Cardiac muscle cell (in vitro differentiated cells and primary cell): ENCODE data around the gene TAL1. TPM values are rescaled to one million over a fixed set of nuclear protein-coding genes. Genes with fewer than 3 reads are reported as not detected.

ENCODE experiments used
- DNase-seq, 2 donors: peaks; one replicate each; pipeline versions ENCODE4 v3.0.0 to v3.0.0-alpha.2; 2010 to 2017; ENCODE audit warnings: low read depth in 1 of 2, low spot score in 1 of 2
- H3K27ac ChIP-seq: fragments of 200-600 bp; sonication (generic); 2 replicates; pipeline ENCODE4 v1.5.1; 2016
- H3K27me3 ChIP-seq: fragments of 200-600 bp; sonication (generic); 2 replicates; pipeline ENCODE4 v1.6.0; 2016; ENCODE audit warnings: control low read depth
- H3K36me3 ChIP-seq: fragments of 200-600 bp; sonication (generic); 2 replicates; pipeline ENCODE4 v1.5.1; 2016; ENCODE audit warnings: control low read depth
- H3K4me1 ChIP-seq: fragments of 200-600 bp; sonication (generic); 2 replicates; pipeline ENCODE4 v1.8.1; 2017; ENCODE audit warnings: low read depth, mild to moderate bottlenecking, mixed run types
- H3K4me3 ChIP-seq: fragments of 200-600 bp; sonication (generic); 2 replicates; pipeline ENCODE4 v1.5.1; 2016; ENCODE audit warnings: mild to moderate bottlenecking
- H3K9me3 ChIP-seq: fragments of 200-600 bp; sonication (generic); 2 replicates; pipeline ENCODE4 v1.5.1; 2017; ENCODE audit warnings: low read depth, mild to moderate bottlenecking, control low read depth
- CTCF ChIP-seq: IDR thresholded peaks from 2 replicates; pipeline ENCODE4 v1.5.1; 2012; ENCODE audit warnings: low read depth, mild to moderate bottlenecking, low read length
- polyA plus RNA-seq: library from polyadenylated mRNA; unstranded; fragments of >200 nt; fragmentation: Nextera tagmentation; extraction: Ambion mirVana; gene quantifications from 2 replicates; pipeline ENCODE4 v1.2.1, GENCODE V29; 2016
- total RNA-seq: library from RNA; depleted of rRNA; stranded (reverse); fragments of >200 nt; gene quantifications from 2 replicates; pipeline ENCODE4 v1.2.3, GENCODE V29; 2016

Gene TAL1
- total and polyA plus RNA-seq, 2 experiments from 2014 or later: 0.30 to 0.32 TPM

- DNase-seq: no peak
- H3K4me1 ChIP-seq: no peaks in the 10 kb centered on the region
- no peak overlapping the region for H3K4me3 ChIP-seq
- H3K9me3 ChIP-seq: no peaks in the 10 kb centered on the region
- H3K27me3 ChIP-seq: peaks cover 3% of the 10 kb centered on the region
- no peaks in the 10 kb centered on the region for H3K36me3 ChIP-seq
- H3K27ac ChIP-seq: no peak overlapping the region
- no peak for TF ChIP-seq CTCF
These were observed 41.2 kb downstream of the TAL1 start for GRCh38 chr1:47190857-47191256.

- Histone ChIP-seq H3K4me1 (no peaks in the 10 kb centered on the region), H3K27me3 (peaks cover 3% of the 10 kb centered on the region), H3K27ac (no peak overlapping the region), H3K36me3 (no peaks in the 10 kb centered on the region), H3K9me3 (no peaks in the 10 kb centered on the region), H3K4me3 (no peak overlapping the region)
- no peak for DNase-seq
- TF ChIP-seq CTCF: no peak
These were observed 41.5 kb downstream of the TAL1 start for GRCh38 chr1:47190509-47190855.

GRCh38 chr1:47189844-47190508 lies 42.0 kb downstream of the TAL1 start, which contains the start of gene PDZK1IP1:
Gene PDZK1IP1 (minus strand): TSS chr1:47190036. CDS start chr1:47189932, 104 bp downstream.
- DNase-seq: peak in 1 of 2 donors; percentile 88
- Histone ChIP-seq H3K4me1 (no peaks in the 10 kb centered on the region), H3K27ac (no peak within 1 kb of the TSS), H3K36me3 (no peaks in the 10 kb centered on the region), H3K27me3 (no peaks in the 10 kb centered on the region), H3K9me3 (no peaks in the 10 kb centered on the region), H3K4me3 (no peak within 1 kb of the TSS)
- no peak for TF ChIP-seq CTCF

GRCh38 chr1:47188791-47189785 lies 42.9 kb downstream of the TAL1 start:
- Histone ChIP-seq H3K27me3 (no peaks in the 10 kb centered on the region), H3K27ac (no peak overlapping the region), H3K9me3 (no peaks in the 10 kb centered on the region), H3K36me3 (no peaks in the 10 kb centered on the region), H3K4me1 (no peaks in the 10 kb centered on the region), H3K4me3 (no peak overlapping the region)
- DNase-seq: no peak
- no peak for TF ChIP-seq CTCF

- Histone ChIP-seq H3K36me3 (no peaks in the 10 kb centered on the region), H3K4me3 (no peak overlapping the region), H3K27ac (no peak overlapping the region), H3K9me3 (no peaks in the 10 kb centered on the region), H3K27me3 (peaks cover 5% of the 10 kb centered on the region), H3K4me1 (no peaks in the 10 kb centered on the region)
- no peak for DNase-seq
- no peak for TF ChIP-seq CTCF
These were observed 44.1 kb downstream of the TAL1 start for GRCh38 chr1:47187926-47188250.
